T-helper 1 cell treated with Interleukin-12 subunit alpha and Interleukin-12 subunit beta and Interleukin-4 antibody, amounts not matched to agents 30 ng/mL and 1 ng/mL, for 36 hours (primary cell): Measurements from ENCODE around the gene NR5A2. TPM values are rescaled to one million over a fixed set of nuclear protein-coding genes. Genes with fewer than 3 reads are reported as not detected.

Experiments
- intact Hi-C: fragments of 100-400 bp; cut with micrococcal nuclease; formaldehyde crosslinking; loops from one replicate; pipeline ENCODE4 v1.15.1; 2024
- total RNA-seq: library from RNA; stranded (reverse); gene quantifications from 2 replicates; pipeline ENCODE4 v1.2.3, GENCODE V29; 2022

NR5A2 gene
- total RNA-seq, 1 donor from 2014 or later = 0.42 TPM

DNA sequence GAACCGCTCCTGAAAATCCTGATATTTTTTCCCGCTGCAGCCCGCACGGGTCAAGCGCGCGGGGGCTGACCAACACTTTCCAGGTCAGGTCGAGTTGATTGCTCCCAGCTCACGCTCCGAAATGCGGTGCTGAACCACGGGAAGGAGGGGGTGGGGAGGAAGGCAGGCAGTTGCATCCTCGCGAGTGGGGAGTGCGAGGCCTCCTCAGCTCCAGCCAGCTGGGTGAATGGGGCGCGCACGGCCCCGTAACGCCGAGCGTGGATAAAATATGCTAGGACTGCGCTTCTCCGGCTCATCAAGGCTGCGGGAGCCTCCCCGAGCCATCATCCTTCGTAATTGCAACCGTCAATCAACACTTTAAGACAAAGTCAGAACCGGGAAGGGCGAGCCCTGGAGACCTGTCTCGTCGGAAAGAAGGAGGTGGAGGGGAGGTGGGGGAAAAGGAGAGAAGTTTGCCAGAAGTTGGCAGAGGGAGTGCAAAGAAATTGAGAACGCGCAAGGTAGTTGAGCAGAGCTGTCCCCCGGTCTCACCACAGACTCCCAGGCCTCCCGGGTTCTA lies 8.0 kb downstream of the NR5A2 start:
- intact Hi-C loops = loop anchor here (10.0 kb wide), 1 partner anchor 449 kb away; no protein-coding TSS in a partner anchor

DNA sequence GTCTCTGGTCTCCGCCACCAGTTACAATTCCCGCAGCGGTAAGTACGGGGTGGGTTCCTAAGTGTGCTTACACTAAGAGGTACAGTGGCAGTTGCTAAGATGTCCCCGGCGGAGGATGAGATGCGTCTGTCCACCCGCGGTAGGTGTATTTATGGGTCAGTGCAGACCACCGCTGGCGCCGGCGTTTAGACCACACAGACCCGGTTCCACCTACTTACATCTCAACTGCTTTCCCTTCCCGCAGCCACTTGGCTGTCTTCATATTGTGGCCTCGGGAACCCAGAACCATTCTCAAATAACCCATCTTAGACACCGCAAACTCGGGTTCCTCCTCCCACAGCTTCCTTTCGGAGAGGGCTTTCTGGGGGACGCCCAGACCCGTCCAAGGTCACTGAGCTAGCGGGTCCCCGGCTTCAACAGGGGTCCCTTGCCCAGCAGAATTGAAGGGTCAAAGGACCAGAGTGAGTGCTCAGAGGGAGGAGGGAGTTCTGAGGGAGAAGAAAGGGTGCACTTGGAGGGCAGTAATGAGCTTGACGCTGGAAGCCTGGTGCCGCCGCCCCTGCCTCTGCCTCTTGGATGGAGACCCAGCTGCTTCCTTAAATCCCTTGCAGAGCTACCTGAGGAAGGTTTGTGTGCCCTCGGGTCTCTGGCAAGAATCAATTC lies 8.6 kb downstream of the NR5A2 start:
- intact Hi-C loops = loop anchor here (10.0 kb wide), 1 partner anchor 449 kb away; no protein-coding TSS in a partner anchor

DNA sequence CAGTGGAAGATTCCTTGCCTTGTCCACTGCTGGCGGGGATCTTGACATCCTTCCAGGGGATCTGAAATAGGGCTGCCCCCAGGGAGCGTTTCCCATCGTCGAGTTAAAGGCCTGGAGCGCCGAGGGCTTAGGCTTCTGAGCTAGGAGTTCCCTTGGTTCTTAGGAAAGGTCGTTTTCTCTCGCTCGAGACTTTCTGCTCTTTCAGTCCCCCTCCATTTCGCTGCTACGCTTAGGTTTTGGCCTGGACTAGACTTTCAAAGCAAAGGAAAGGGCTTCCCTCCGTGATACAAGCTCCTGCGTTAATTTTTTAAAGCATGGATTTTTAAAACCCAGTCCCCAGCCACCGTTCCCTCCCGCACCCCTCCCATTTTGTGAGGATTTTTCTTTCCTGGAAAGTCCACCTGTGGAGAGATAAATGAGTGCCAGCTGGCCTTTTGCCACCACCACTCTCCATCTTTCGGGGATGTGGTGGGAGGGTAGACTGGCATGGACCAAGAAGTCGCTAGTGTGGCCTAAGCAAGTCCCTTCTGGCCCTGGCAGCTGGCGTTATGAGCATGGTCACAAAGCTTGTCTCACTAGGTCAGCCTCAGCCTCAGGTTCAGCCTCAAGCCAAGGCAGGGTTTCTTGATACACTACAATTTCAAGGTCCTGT lies 9.2 kb downstream of the NR5A2 start:
- intact Hi-C loops = loop anchor here (10.0 kb wide), 1 partner anchor 448 kb away; no protein-coding TSS in a partner anchor

GRCh38 chr1:200037501-200037900 lies 10.0 kb downstream of the NR5A2 start:
- intact Hi-C loops = loop anchor here (10.0 kb wide), 1 partner anchor 447 kb away; no protein-coding TSS in a partner anchor

DNA sequence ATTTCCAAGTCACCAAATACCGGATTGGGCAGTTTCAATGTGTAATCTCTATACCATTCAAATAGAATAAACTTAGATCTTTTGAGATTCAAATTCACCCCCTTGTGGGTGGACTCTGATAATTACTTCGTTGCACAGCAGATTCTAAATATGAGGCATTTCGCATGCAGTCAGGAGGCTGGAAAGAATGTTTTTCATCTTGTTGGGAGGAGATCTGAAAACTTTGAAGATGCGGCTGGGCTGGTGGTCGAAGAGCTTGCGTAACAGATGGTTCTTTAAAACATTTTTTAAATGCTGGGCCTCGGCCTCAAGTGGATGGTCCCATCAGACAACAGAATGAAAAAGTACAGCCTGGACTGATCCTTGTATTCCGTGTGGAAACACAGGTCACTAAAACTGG lies 10.4 kb downstream of the NR5A2 start:
- intact Hi-C loops = loop anchor here (10.0 kb wide), 1 partner anchor 447 kb away; no protein-coding TSS in a partner anchor

DNA sequence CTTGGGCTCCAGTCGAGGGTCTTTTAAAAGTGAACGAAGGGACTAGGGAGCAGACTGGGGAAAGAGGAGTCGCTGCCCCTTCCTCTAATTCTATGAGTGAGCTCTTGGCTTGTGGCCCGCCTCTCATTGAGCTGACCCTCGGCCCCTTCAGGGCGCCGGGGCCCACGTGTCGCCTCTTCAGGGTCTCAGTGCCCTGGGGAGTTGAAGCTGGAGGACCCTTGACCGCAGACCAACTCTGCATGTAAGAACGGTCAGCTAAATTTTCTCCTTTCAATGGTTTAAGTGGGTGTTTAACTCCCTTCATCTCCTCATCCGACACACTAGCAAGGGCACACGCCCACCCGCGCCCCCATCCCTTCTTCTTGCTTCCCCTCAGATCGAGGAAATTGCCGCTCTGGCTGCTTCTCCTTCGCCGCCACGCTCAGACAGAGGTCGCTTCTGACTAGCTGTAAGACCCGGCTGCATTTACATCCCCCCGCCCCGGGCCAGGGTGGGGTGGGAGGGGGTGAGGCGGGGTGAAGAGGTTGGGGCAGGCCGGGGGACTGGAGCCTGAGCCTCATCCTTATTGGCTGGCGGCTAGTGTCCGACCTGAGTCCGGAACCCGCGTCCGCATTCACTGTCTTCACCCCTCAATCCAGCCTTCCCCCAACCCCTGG lies 10.9 kb downstream of the NR5A2 start:
- intact Hi-C loops = loop anchor here (10.0 kb wide), 1 partner anchor 446 kb away; no protein-coding TSS in a partner anchor

DNA sequence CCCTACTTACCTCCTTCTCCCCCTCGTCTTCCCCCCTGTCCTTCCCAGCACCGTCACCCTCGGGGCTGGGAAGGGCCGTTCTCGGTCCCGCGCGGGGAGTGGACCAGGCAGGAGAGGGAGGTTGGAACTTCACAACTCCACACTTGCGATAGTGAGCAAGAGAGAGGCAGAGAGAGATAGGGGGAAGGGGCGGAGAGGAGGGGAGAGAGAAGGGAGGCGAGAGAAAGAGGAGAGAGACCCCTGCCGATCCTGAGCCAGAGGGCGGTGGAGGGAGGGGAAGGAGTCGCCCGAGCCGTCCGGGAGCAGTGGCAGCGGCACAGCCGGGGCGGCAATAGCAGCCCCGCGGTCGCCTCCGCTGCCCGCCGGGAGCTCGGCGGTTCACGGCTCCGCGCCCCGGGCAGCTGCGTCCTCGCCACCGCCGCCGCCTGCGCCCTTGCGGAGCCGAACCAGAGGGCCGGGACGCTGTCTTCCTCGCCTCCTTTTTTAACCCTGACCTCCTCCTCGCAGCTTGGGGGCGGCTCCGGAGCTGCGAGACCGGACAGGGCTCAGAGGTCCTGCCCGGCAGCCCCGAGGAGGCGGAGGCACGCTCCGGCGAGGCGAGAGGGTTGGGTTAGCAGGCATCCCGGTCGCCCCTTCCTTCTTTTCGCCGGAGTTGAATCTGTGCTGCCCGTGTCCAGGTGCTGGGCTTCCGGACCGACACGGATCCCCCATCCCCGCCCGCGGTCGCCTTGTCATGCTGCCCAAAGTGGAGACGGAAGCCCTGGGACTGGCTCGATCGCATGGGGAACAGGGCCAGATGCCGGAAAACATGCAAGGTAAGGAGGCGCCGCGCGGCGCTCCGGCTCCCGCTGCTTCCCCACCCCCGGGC lies 11.7 kb downstream of the NR5A2 start:
- intact Hi-C loops = loop anchor here (10.0 kb wide), 1 partner anchor 446 kb away; no protein-coding TSS in a partner anchor

- intact Hi-C loops = loop anchor here (5.0 to 10.0 kb wide), 3 partner anchors 267 to 445 kb away; no protein-coding TSS in a partner anchor
These were observed 12.5 kb downstream of the NR5A2 start for GRCh38 chr1:200039849-200040474.

DNA sequence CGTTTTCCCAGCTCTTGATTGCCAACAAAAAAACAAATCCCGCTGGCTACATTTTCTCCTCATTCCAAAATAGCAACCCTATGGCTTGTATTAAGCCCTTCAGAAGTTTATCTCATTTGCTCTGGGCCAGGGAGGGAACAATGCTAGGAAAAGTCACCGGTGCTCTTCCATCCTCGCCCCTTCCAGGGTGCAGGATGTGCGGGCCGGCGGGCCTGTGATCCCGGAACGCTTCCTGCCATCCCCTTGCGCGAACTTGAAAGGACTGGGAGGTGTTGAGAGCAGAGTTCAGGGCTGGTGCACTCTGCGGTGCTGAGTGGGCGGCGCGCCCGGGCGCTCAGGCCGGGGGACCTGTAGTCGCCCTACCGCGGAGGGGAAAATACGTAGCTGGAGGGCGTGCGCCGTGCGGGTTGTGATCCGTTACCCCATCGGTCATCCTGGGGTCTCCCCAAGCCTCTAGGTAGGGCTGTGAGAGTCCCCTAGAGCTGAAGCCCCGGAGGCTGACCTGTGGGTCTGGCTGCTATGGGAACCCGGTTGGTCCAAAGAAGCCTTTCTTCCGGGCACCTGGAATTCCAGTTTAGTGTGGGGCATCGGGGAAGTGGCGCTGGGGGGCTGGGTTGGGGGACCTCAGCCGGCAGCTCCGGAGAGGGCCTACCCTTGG lies 13.1 kb downstream of the NR5A2 start:
- intact Hi-C loops = loop anchor here (5.0 to 10.0 kb wide), 2 partner anchors 267 to 356 kb away; no protein-coding TSS in a partner anchor

DNA sequence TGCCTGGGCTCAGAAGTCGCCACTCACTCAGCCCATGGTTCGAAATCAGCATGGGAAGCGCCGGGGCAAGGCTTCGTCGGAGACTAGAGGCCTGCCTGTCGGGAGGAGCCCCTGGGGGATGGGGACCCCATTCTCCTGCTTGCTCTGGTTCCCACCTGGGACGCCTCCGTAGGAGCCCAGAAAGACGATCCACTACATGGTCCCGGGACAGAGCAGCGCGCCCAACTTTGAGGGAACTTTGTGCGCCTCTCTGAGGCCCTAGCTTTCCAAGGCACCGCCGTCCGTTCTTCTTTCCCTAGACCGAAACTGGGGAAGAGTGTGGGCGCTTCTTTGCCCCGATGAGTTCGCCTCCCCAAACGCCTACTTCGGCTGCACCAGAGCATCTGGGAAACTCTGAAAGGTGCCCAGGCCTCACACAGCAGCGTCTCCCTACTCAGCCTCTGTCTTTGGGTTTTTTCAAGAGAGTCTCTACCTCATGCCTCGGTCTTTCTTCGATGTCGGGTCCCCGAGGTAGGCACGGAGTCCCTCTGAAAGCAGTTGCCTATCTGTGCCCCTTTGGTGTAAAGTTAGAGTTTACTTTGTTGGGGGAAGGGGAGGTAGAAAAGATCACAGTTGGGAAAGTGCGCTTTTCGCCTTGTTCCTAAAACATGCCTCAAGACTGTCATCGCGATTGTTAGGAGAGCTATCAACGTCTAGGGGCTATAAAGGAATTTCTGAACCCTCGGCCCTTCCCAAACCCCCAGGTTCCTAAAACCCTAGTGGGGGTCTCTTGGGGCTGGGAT lies 14.0 kb downstream of the NR5A2 start:
- intact Hi-C loops = loop anchor here (2.0 to 10.0 kb wide), 3 partner anchors 13 to 357 kb away; no protein-coding TSS in a partner anchor

GRCh38 chr1:200042119-200042551 lies 14.6 kb downstream of the NR5A2 start:
- intact Hi-C loops = loop anchor here (2.0 to 10.0 kb wide), 3 partner anchors 13 to 357 kb away; no protein-coding TSS in a partner anchor

DNA sequence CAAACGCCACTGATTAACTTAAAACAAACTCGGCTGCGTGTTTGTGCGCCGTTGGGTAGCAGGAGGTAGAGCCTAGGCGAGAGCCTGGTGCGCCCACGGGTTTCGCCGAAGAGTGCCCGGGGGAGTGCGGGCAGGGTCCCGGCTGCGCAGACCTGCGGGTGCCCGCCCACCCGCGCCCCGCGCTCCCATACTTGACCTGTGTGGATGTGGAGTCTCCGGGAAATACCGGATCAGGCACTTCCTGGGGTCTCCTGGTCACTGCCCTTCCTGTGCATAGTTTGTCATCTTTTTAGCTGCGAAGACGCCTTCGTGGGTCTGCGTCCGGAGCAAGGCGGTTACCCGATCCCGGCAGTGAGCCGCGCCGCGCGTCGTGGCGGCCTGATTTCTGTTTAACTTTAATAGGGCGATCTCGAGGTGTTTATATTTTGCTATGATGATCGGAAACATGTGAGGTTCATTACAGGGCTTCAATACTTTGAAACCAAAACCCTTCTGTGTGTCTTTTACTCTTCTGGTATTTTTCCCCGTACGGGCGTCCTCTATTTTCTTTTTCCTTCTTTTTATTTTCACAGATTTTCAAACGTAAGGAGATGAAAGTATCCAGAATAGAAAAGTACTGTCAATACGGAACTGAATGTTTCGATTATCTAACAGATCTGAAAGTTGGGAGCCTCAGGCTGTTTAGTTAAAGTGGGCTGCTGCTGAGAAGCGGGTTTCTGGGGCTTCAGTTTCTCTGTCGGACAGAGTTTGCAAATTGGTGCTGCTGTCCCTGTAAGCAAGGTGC lies 15.2 kb downstream of the NR5A2 start:
- intact Hi-C loops = loop anchor here (2.0 to 10.0 kb wide), 3 partner anchors 14 to 358 kb away; no protein-coding TSS in a partner anchor

- intact Hi-C loops = loop anchor here (2.0 to 10.0 kb wide), 3 partner anchors 15 to 359 kb away; no protein-coding TSS in a partner anchor
These were observed 15.8 kb downstream of the NR5A2 start for GRCh38 chr1:200043336-200043668.

DNA sequence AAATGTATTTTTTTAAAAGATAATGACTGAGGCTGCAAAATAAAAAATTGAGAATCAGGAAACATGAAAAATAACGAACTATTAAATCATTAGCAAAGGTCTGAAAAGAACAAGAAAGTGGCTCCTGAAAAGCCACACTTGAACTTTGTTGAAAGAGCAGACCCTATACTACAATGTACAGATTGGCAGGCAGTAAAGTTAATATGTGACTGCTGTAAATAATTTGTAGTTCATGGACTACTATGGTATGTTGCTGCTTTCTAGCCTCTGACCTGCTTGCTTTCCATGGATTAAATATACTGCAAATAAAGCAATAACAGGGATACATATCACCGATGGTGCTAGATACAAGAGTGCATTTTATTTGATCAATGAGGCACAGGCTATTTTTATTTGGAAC lies 18.6 kb downstream of the NR5A2 start:
- intact Hi-C loops = loop anchor here (10.0 kb wide), 1 partner anchor 361 kb away; no protein-coding TSS in a partner anchor

DNA sequence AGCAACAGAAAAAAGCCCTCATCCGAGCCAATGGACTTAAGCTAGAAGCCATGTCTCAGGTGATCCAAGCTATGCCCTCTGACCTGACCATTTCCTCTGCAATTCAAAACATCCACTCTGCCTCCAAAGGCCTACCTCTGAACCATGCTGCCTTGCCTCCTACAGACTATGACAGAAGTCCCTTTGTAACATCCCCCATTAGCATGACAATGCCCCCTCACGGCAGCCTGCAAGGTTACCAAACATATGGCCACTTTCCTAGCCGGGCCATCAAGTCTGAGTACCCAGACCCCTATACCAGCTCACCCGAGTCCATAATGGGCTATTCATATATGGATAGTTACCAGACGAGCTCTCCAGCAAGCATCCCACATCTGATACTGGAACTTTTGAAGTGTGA lies 20.7 kb downstream of the NR5A2 start:
- intact Hi-C loops = loop anchor here (10.0 kb wide), 1 partner anchor 363 kb away; no protein-coding TSS in a partner anchor

GRCh38 chr1:200049810-200050209 lies 22.3 kb downstream of the NR5A2 start:
- intact Hi-C loops = loop anchor here (10.0 kb wide), 1 partner anchor 365 kb away; no protein-coding TSS in a partner anchor

- intact Hi-C loops = no loop called here
These were observed 24.1 kb downstream of the NR5A2 start for GRCh38 chr1:200051620-200052019.
